Lower lobe of right lung (tissue), 2 donors: ENCODE measurements around the gene ASIC4. TPM values are rescaled to one million over a fixed set of nuclear protein-coding genes. Genes with fewer than 3 reads are reported as not detected.

Source experiments
- ATAC-seq, 2 donors: fragments of 200-7000 bp; cut with Tn5 transposase; one replicate each; pipeline ENCODE4 v1.9.1; 2020 to 2022; ENCODE audit warnings: mild to moderate bottlenecking in 2 of 2, moderate library complexity in 2 of 2
- DNase-seq: peaks from one replicate; pipeline ENCODE4 v3.0.0-alpha.2; 2020
- H3K27ac ChIP-seq: fragments of 200-600 bp; one replicate; pipeline ENCODE4 v1.8.0; 2022
- H3K27me3 ChIP-seq: fragments of 200-600 bp; one replicate; pipeline ENCODE4 v1.8.0; 2022; ENCODE audit warnings: low read depth
- H3K36me3 ChIP-seq: fragments of 200-600 bp; one replicate; pipeline ENCODE4 v1.8.0; 2022; ENCODE audit warnings: mild to moderate bottlenecking
- H3K4me1 ChIP-seq: fragments of 200-600 bp; one replicate; pipeline ENCODE4 v1.8.0; 2022
- H3K4me3 ChIP-seq: fragments of 200-600 bp; one replicate; pipeline ENCODE4 v1.8.0; 2022; ENCODE audit warnings: mild to moderate bottlenecking
- H3K9me3 ChIP-seq: fragments of 200-600 bp; one replicate; pipeline ENCODE4 v1.8.0; 2022
- CTCF ChIP-seq: fragments of 200-600 bp; IDR thresholded peaks from one replicate; pipeline ENCODE4 v1.8.0; 2022; ENCODE audit warnings: antibody characterized with exemption, mild to moderate bottlenecking
- intact Hi-C: fragments of 100-400 bp; cut with DNase I; formaldehyde crosslinking; loops from one replicate; pipeline ENCODE4 v1.11.0; 2022
- total RNA-seq: library from RNA; stranded (reverse); fragmentation: NEBNext Ultra II Directional; extraction: Animal tissue kit (Norgen Biotek cat#: 25700); gene quantifications from one replicate; pipeline ENCODE4 v1.2.1, GENCODE V29; 2021
- donor health status: DM: no; HTN: yes; CAD: no; lungs with severe emphysema.

ASIC4 gene
- total RNA-seq, 1 donor from 2014 or later = 0.53 TPM

GRCh38 chr2:219542931-219543595 lies 28.8 kb downstream of the ASIC4 start:
- H3K27me3 ChIP-seq = peaks cover 8% of the 10 kb centered on the region
- ATAC-seq = peak; percentile 51 to 61
- peak overlapping the region; percentile 88 for H3K27ac ChIP-seq
- H3K9me3 ChIP-seq = no peaks in the 10 kb centered on the region
- DNase-seq = no peak
- H3K4me1 ChIP-seq = peaks cover 30% of the 10 kb centered on the region
- H3K36me3 ChIP-seq = peaks cover 32% of the 10 kb centered on the region
- peak; percentile 5 for TF ChIP-seq CTCF
- intact Hi-C loops = no loop called here
- H3K4me3 ChIP-seq = peak overlapping the region; percentile 86

- Histone ChIP-seq H3K4me3 (peak within 1 kb of the TSS; percentile 86), H3K27ac (peak within 1 kb of the TSS; percentile 88), H3K9me3 (no peaks in the 10 kb centered on the region), H3K27me3 (peaks cover 8% of the 10 kb centered on the region), H3K4me1 (peaks cover 30% of the 10 kb centered on the region), H3K36me3 (peaks cover 29% of the 10 kb centered on the region)
- no peak for TF ChIP-seq CTCF
- ATAC-seq (peak; percentile 93 to 94), DNase-seq (peak; percentile 98)
- intact Hi-C loops = no loop called here
These were observed 29.5 kb downstream of the ASIC4 start, which contains the start of the genes CHPF and TMEM198 for GRCh38 chr2:219543596-219544358. CHPF (minus strand) TSS chr2:219543809; CDS start chr2:219543538, 271 bp downstream. TMEM198 (plus strand) TSS chr2:219544028; CDS start chr2:219544728, 700 bp downstream.

GRCh38 chr2:219544567-219544966 lies 30.3 kb downstream of the ASIC4 start:
- ATAC-seq = no peak
- H3K4me3 ChIP-seq = peak overlapping the region; percentile 86
- intact Hi-C loops = no loop called here
- peaks cover 22% of the 10 kb centered on the region for H3K36me3 ChIP-seq
- DNase-seq = no peak
- peaks cover 3% of the 10 kb centered on the region for H3K27me3 ChIP-seq
- TF ChIP-seq CTCF = no peak
- peaks cover 30% of the 10 kb centered on the region for H3K4me1 ChIP-seq
- no peaks in the 10 kb centered on the region for H3K9me3 ChIP-seq
- H3K27ac ChIP-seq = no peak overlapping the region

- intact Hi-C loops = loop anchor here (5.0 kb wide), 1 partner anchor 97 kb away; no protein-coding TSS in a partner anchor
- H3K9me3 ChIP-seq = no peaks in the 10 kb centered on the region
- no peak for ATAC-seq
- H3K27ac ChIP-seq = no peak overlapping the region
- H3K4me3 ChIP-seq = no peak overlapping the region
- no peak for TF ChIP-seq CTCF
- peaks cover 30% of the 10 kb centered on the region for H3K4me1 ChIP-seq
- H3K27me3 ChIP-seq = peaks cover 3% of the 10 kb centered on the region
- DNase-seq = no peak
- H3K36me3 ChIP-seq = peaks cover 13% of the 10 kb centered on the region
These were observed 31.1 kb downstream of the ASIC4 start for GRCh38 chr2:219545295-219545942.

GRCh38 chr2:219545943-219546352 lies 31.7 kb downstream of the ASIC4 start:
- intact Hi-C loops = loop anchor here (5.0 kb wide), 1 partner anchor 96 kb away; no protein-coding TSS in a partner anchor

More at GRCh38 chr2:219545943-219546352, 31.7 kb downstream of the ASIC4 start:
- H3K27me3 ChIP-seq = peaks cover 8% of the 10 kb centered on the region
- no peak overlapping the region for H3K27ac ChIP-seq
- DNase-seq (no peak), ATAC-seq (no peak)
- no peak for TF ChIP-seq CTCF
- H3K4me3 ChIP-seq = no peak overlapping the region
- no peaks in the 10 kb centered on the region for H3K9me3 ChIP-seq
- H3K36me3 ChIP-seq = peaks cover 8% of the 10 kb centered on the region
- peaks cover 30% of the 10 kb centered on the region for H3K4me1 ChIP-seq
